SK-N-SH (cell line): ENCODE measurements around the gene VAMP5.

ENCODE experiments used
- EP300 ChIP-seq, 2 experiments: IDR thresholded peaks; 2 replicates each; pipeline versions ENCODE4 v1.4.0 to v1.6.1; 2012; ENCODE audit warnings: borderline replicate concordance in 1 of 2, low read depth in 1 of 2, low read length in 1 of 2
- EZH2phosphoT487 ChIP-seq: fragments of 200-600 bp; sonication (generic); IDR thresholded peaks from 2 replicates; pipeline ENCODE4 v1.6.1; 2017; ENCODE audit warnings: low read depth, mixed run types, mild to moderate bottlenecking, antibody characterized with exemption, moderate library complexity, borderline replicate concordance
- FOXM1 ChIP-seq: IDR thresholded peaks from 2 replicates; pipeline ENCODE4 v1.4.0; 2012; ENCODE audit warnings: low read depth, mild to moderate bottlenecking
- GABPA ChIP-seq: IDR thresholded peaks from 2 replicates; pipeline ENCODE4 v1.4.0; 2012; ENCODE audit warnings: low read depth, mild to moderate bottlenecking
- MEF2A ChIP-seq: IDR thresholded peaks from 2 replicates; pipeline ENCODE4 v1.4.0; 2012; ENCODE audit warnings: low read depth, borderline replicate concordance
- POLR2AphosphoS5 ChIP-seq: IDR thresholded peaks from 2 replicates; pipeline ENCODE4 v1.6.1; 2012; ENCODE audit warnings: low read depth, low read length
- RCOR1 ChIP-seq: fragments of 150-350 bp; IDR thresholded peaks from 2 replicates; pipeline ENCODE4 v1.6.1; 2017; ENCODE audit warnings: antibody characterized with exemption, low read length
- RFX5 ChIP-seq: IDR thresholded peaks from 2 replicates; pipeline ENCODE4 v1.6.1; 2012; ENCODE audit warnings: mild to moderate bottlenecking, improper control_type of control experiment, low read length
- RXRA ChIP-seq: IDR thresholded peaks from 2 replicates; pipeline ENCODE4 v1.4.0; 2012; ENCODE audit warnings: low read depth, mild to moderate bottlenecking, borderline replicate concordance
- SIN3A ChIP-seq: IDR thresholded peaks from 2 replicates; pipeline ENCODE4 v1.6.1; 2012; ENCODE audit warnings: low read depth, mild to moderate bottlenecking, low read length, moderate library complexity, borderline replicate concordance
- TEAD4 ChIP-seq: IDR thresholded peaks from 2 replicates; pipeline ENCODE4 v1.4.0; 2012; ENCODE audit warnings: mild to moderate bottlenecking, borderline replicate concordance; ENCODE audit not compliant: insufficient read depth
- TF ChIP-seq, protein P1 (sequence below): fragments of 200-600 bp; sonication (generic); IDR thresholded peaks from 2 replicates; pipeline ENCODE4 v1.6.1; 2017; ENCODE audit warnings: antibody characterized with exemption, mild to moderate bottlenecking, moderate library complexity
- TF ChIP-seq, protein P2 (sequence below): fragments of 150-350 bp; IDR thresholded peaks from 2 replicates; pipeline ENCODE4 v1.6.1; 2017; ENCODE audit warnings: antibody characterized with exemption, low read length, low read depth, borderline replicate concordance
- TF ChIP-seq, protein P3 (sequence below): IDR thresholded peaks from 2 replicates; pipeline ENCODE4 v1.6.1; 2012; ENCODE audit warnings: mild to moderate bottlenecking, low read depth, low read length, moderate library complexity

DNA sequence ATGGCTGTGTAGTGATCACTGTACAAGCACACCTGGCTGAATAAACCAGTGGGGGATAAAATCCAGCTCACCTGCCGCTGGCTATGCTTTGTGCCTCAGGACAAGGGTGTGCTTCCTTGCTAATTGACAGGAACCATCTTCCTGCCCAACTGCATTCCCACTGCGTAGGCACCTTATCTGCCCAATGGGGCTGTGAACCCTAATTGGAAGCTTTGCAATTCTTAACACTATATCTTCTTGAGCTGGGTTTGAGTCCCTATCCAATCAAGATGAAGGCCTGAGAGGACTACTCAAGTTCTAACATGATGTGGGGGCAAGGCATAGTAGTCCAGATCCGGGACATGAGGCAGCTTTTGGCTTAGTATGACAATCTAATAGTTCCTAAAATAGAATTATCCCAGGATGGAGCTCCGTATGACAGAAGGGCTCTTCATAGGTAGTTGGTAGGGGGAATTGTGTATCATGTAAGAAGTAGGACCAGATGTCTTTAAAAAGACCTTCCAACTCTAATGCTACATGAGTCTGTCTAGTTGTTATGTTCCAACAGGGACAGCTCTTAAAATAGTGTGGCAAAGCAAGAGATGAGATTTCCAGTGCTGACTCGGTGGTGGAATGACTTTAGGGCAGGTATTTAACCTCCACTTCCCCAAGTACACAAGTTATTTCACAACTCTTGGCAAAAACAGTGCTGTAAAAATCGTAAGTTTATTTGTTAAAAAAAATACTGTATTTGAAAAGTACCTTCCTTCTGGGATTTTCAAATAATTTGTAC lies 20.5 kb downstream of the VAMP5 start:
- TF ChIP-seq, protein P1, sequence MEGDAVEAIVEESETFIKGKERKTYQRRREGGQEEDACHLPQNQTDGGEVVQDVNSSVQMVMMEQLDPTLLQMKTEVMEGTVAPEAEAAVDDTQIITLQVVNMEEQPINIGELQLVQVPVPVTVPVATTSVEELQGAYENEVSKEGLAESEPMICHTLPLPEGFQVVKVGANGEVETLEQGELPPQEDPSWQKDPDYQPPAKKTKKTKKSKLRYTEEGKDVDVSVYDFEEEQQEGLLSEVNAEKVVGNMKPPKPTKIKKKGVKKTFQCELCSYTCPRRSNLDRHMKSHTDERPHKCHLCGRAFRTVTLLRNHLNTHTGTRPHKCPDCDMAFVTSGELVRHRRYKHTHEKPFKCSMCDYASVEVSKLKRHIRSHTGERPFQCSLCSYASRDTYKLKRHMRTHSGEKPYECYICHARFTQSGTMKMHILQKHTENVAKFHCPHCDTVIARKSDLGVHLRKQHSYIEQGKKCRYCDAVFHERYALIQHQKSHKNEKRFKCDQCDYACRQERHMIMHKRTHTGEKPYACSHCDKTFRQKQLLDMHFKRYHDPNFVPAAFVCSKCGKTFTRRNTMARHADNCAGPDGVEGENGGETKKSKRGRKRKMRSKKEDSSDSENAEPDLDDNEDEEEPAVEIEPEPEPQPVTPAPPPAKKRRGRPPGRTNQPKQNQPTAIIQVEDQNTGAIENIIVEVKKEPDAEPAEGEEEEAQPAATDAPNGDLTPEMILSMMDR: no peak
- TF ChIP-seq EZH2phosphoT487 (no peak), RXRA (no peak), SIN3A (no peak), TEAD4 (no peak), RFX5 (no peak), FOXM1 (no peak), POLR2AphosphoS5 (no peak), EP300 (IDR thresholded peaks at IDR 0.05; ENCODE audit: borderline replicate concordance in 1 of 2, low read depth in 1 of 2, low read length in 1 of 2) (no peak), MEF2A (no peak), GABPA (no peak), RCOR1 (no peak)
- TF ChIP-seq, protein P2, sequence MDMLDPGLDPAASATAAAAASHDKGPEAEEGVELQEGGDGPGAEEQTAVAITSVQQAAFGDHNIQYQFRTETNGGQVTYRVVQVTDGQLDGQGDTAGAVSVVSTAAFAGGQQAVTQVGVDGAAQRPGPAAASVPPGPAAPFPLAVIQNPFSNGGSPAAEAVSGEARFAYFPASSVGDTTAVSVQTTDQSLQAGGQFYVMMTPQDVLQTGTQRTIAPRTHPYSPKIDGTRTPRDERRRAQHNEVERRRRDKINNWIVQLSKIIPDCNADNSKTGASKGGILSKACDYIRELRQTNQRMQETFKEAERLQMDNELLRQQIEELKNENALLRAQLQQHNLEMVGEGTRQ: no peak
- TF ChIP-seq, protein P3, sequence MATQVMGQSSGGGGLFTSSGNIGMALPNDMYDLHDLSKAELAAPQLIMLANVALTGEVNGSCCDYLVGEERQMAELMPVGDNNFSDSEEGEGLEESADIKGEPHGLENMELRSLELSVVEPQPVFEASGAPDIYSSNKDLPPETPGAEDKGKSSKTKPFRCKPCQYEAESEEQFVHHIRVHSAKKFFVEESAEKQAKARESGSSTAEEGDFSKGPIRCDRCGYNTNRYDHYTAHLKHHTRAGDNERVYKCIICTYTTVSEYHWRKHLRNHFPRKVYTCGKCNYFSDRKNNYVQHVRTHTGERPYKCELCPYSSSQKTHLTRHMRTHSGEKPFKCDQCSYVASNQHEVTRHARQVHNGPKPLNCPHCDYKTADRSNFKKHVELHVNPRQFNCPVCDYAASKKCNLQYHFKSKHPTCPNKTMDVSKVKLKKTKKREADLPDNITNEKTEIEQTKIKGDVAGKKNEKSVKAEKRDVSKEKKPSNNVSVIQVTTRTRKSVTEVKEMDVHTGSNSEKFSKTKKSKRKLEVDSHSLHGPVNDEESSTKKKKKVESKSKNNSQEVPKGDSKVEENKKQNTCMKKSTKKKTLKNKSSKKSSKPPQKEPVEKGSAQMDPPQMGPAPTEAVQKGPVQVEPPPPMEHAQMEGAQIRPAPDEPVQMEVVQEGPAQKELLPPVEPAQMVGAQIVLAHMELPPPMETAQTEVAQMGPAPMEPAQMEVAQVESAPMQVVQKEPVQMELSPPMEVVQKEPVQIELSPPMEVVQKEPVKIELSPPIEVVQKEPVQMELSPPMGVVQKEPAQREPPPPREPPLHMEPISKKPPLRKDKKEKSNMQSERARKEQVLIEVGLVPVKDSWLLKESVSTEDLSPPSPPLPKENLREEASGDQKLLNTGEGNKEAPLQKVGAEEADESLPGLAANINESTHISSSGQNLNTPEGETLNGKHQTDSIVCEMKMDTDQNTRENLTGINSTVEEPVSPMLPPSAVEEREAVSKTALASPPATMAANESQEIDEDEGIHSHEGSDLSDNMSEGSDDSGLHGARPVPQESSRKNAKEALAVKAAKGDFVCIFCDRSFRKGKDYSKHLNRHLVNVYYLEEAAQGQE: no peak
